Suprapubic skin (tissue), 4 donors: Measurements from ENCODE around the gene PIPOX. TPM values are rescaled to one million over a fixed set of nuclear protein-coding genes. Genes with fewer than 3 reads are reported as not detected.

Source experiments
- DNase-seq, 2 donors: peaks; one replicate each; pipeline ENCODE4 v3.0.0-alpha.2; 2019; ENCODE audit warnings: low spot score in 2 of 2
- H3K27ac ChIP-seq: fragments of 200-600 bp; sonication (generic); one replicate; pipeline ENCODE4 v1.5.1; 2019
- H3K27me3 ChIP-seq: fragments of 200-600 bp; sonication (generic); one replicate; pipeline ENCODE4 v1.5.1; 2019
- H3K36me3 ChIP-seq: fragments of 200-600 bp; sonication (generic); one replicate; pipeline ENCODE4 v1.5.1; 2019
- H3K4me1 ChIP-seq: fragments of 200-600 bp; sonication (generic); one replicate; pipeline ENCODE4 v1.5.1; 2019
- H3K4me3 ChIP-seq: fragments of 200-600 bp; sonication (generic); one replicate; pipeline ENCODE4 v1.5.1; 2019; ENCODE audit warnings: mild to moderate bottlenecking
- H3K9me3 ChIP-seq: fragments of 200-600 bp; sonication (generic); one replicate; pipeline ENCODE4 v1.5.1; 2019
- EP300 ChIP-seq: sonication (generic); formaldehyde crosslinking; IDR thresholded peaks from one replicate; pipeline ENCODE4 v1.6.1; 2017; ENCODE audit warnings: antibody characterized with exemption
- POLR2A ChIP-seq, 2 donors: fragments of 450-650 bp; IDR thresholded peaks; one replicate each; pipeline ENCODE4 v1.6.1; 2017; ENCODE audit warnings: antibody characterized with exemption in 2 of 2, mild to moderate bottlenecking in 2 of 2, moderate library complexity in 2 of 2
- POLR2AphosphoS5 ChIP-seq, 3 donors: sonication (generic); formaldehyde crosslinking; IDR thresholded peaks; one replicate each; pipeline ENCODE4 v1.6.1; 2017; ENCODE audit warnings: antibody characterized with exemption in 3 of 3
- WGBS: methylation state at CpG from one replicate; pipeline ENCODE4 v1.1.5; 2018; 5-methylcytosine and 5-hydroxymethylcytosine counted together
- total RNA-seq, 4 donors: library from RNA; depleted of rRNA; stranded (reverse); fragments of >200 nt; gene quantifications; one replicate each; pipeline ENCODE4 v1.1.0, GENCODE V29; 2016
- TF ChIP-seq, protein P1 (sequence below), 2 donors: fragments of 200-600 bp in 1 of 2; fragments of 450-650 bp in 1 of 2; sonication (generic) in 1 of 2; IDR thresholded peaks; one replicate each; pipeline ENCODE4 v1.5.1; 2016 to 2019; ENCODE audit warnings: antibody characterized with exemption in 2 of 2, mild to moderate bottlenecking in 1 of 2, moderate library complexity in 1 of 2

Gene PIPOX
- total RNA-seq, 4 donors from 2014 or later = 1.3 to 3.7 (median 3.0) TPM

DNA sequence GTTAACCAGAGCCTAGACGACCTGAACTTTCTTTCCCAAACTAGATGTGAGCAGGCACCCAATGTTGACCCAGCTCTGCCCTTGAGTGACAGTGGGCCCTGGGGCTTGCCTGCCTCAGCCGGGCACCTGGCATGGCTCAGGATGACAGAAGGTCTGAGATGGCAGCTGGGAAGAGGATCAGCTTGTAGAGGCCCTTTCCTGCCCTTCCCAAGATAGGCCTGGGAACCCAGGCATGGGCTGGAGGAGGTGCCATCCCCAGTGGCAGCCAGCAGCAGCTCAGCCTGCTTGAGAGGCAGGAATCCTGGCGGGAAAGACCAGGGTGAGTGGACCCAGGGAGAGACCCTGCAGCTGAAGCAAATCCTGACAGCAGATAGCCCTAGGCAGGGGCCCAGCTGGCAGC is 59.1 kb downstream of the PIPOX start:
- Histone ChIP-seq H3K36me3 (peaks cover 91% of the 10 kb centered on the region), H3K9me3 (no peaks in the 10 kb centered on the region), H3K4me3 (no peak overlapping the region), H3K27me3 (no peaks in the 10 kb centered on the region), H3K27ac (peak overlapping the region; percentile 4), H3K4me1 (peaks cover 6% of the 10 kb centered on the region)
- TF ChIP-seq POLR2A (IDR thresholded peaks at IDR 0.05) = no peak
- TF ChIP-seq, protein P1, sequence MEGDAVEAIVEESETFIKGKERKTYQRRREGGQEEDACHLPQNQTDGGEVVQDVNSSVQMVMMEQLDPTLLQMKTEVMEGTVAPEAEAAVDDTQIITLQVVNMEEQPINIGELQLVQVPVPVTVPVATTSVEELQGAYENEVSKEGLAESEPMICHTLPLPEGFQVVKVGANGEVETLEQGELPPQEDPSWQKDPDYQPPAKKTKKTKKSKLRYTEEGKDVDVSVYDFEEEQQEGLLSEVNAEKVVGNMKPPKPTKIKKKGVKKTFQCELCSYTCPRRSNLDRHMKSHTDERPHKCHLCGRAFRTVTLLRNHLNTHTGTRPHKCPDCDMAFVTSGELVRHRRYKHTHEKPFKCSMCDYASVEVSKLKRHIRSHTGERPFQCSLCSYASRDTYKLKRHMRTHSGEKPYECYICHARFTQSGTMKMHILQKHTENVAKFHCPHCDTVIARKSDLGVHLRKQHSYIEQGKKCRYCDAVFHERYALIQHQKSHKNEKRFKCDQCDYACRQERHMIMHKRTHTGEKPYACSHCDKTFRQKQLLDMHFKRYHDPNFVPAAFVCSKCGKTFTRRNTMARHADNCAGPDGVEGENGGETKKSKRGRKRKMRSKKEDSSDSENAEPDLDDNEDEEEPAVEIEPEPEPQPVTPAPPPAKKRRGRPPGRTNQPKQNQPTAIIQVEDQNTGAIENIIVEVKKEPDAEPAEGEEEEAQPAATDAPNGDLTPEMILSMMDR (IDR thresholded peaks at IDR 0.05) = no peak
- TF ChIP-seq EP300 = no peak
- no peak for DNase-seq
- WGBS = 100% methylated on average over 1 of the region's 3 CpGs

DNA sequence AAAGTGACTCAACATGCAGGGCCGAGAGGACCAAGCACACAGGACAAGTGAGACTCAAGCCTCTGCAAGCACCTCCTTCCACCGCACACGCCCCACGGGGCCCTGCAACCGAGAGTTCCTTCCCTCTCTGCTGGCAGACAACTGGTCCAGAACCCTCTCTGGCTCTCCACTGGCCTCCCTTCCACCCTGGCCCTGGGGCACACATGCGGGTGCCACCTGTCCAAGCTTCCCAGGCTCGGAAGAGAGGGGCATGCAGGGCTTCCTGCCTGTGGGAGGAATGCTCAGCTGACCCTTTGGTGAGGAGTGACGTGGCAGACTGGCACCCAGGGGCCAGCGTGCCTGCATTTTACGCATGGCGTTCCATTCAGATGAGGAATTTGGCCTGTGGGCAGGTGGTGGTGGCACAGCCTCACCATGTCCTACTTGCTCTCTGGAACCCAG is 59.8 kb downstream of the PIPOX start:
- H3K9me3 ChIP-seq = no peaks in the 10 kb centered on the region
- no peak overlapping the region for H3K27ac ChIP-seq
- H3K4me3 ChIP-seq = no peak overlapping the region
- DNase-seq = no peak
- no peaks in the 10 kb centered on the region for H3K27me3 ChIP-seq
- H3K4me1 ChIP-seq = peaks cover 6% of the 10 kb centered on the region
- TF ChIP-seq POLR2AphosphoS5 (IDR thresholded peaks at IDR 0.05) (no peak), EP300 (no peak), POLR2A (IDR thresholded peaks at IDR 0.05) (no peak)
- TF ChIP-seq, protein P1 (IDR thresholded peaks at IDR 0.05) = no peak
- 69% methylated on average over 2 of the region's 11 CpGs for WGBS
- peaks cover 91% of the 10 kb centered on the region for H3K36me3 ChIP-seq

- TF ChIP-seq, protein P1 (IDR thresholded peaks at IDR 0.05) = no peak
- TF ChIP-seq EP300 (no peak), POLR2AphosphoS5 (IDR thresholded peaks at IDR 0.05) (no peak), POLR2A (IDR thresholded peaks at IDR 0.05) (no peak)
- Histone ChIP-seq H3K27me3 (no peaks in the 10 kb centered on the region), H3K4me3 (no peak overlapping the region), H3K9me3 (no peaks in the 10 kb centered on the region), H3K27ac (no peak overlapping the region), H3K4me1 (peaks cover 6% of the 10 kb centered on the region), H3K36me3 (peaks cover 91% of the 10 kb centered on the region)
- no peak for DNase-seq
- no CpG with 5 or more reads among the region's 4 CpGs for WGBS
Measured at GRCh38 chr17:29103341-29103740, 60.4 kb downstream of the PIPOX start.

Other genes starting within 250 kb of the PIPOX start
- 10 to 100 TPM; 12.1 to 20.7 (median 17.8) TPM for gene FAM222B, start 200.4 kb upstream of the PIPOX start, total RNA-seq
- 10 to 100 TPM; 42.2 to 61.4 (median 45.0) TPM for gene ERAL1, start 188.1 kb upstream of the PIPOX start, total RNA-seq
- 10 to 100 TPM; 41.7 to 57.5 (median 52.3) TPM for gene FLOT2, start 145.4 kb upstream of the PIPOX start, total RNA-seq
- gene DHRS13, start 140.1 kb upstream of the PIPOX start, total RNA-seq = 10 to 100 TPM; 15.1 to 26.8 (median 20.2) TPM
- gene PHF12, start 91.6 kb upstream of the PIPOX start, total RNA-seq = 10 to 100 TPM; 24.4 to 80.9 (median 35.4) TPM
- gene SEZ6, start 37.1 kb upstream of the PIPOX start, total RNA-seq = not detected
- 100 to 1,000 TPM in 2 of 4 donors, 10 to 100 TPM in 2; 87.6 to 253 (median 106) TPM for gene MYO18A, start 137.3 kb downstream of the PIPOX start, total RNA-seq
- gene CRYBA1, start 203.7 kb downstream of the PIPOX start, total RNA-seq = not detected